RWPE2 (cell line): ENCODE data around the gene PRSS12.

Source experiments
- ATAC-seq: fragments of 200-7000 bp; cut with Tn5 transposase; 3 replicates; pipeline ENCODE4 v1.9.1; 2021; ENCODE audit warnings: low read depth
- DNase-seq: peaks from one replicate; pipeline ENCODE4 v3.0.0-alpha.2; 2020; ENCODE audit warnings: low spot score
- H3K27ac ChIP-seq: fragments of 450-650 bp; 2 replicates; pipeline ENCODE4 v1.5.1; 2017; ENCODE audit warnings: mild to moderate bottlenecking; ENCODE audit not compliant: poor library complexity, severe bottlenecking
- H3K27me3 ChIP-seq: fragments of 250-450 bp; sonication (Bioruptor Pico); 2 replicates; pipeline ENCODE4 v1.5.1; 2021; ENCODE audit warnings: mild to moderate bottlenecking, moderate library complexity; ENCODE audit not compliant: insufficient read depth, poor library complexity, severe bottlenecking
- H3K36me3 ChIP-seq: fragments of 250-450 bp; sonication (Bioruptor Pico); 2 replicates; pipeline ENCODE4 v1.5.1; 2020; ENCODE audit warnings: low read depth, mild to moderate bottlenecking, moderate library complexity
- H3K4me1 ChIP-seq: fragments of 250-450 bp; sonication (Bioruptor Pico); 2 replicates; pipeline ENCODE4 v1.5.1; 2021; ENCODE audit warnings: mild to moderate bottlenecking, moderate library complexity; ENCODE audit not compliant: insufficient read depth, poor library complexity, severe bottlenecking
- H3K4me3 ChIP-seq: fragments of 250-450 bp; sonication (Bioruptor Pico); 2 replicates; pipeline ENCODE4 v1.5.1; 2021; ENCODE audit warnings: mild to moderate bottlenecking, moderate library complexity; ENCODE audit not compliant: severe bottlenecking
- H3K9me3 ChIP-seq: fragments of 250-450 bp; sonication (Bioruptor Pico); 2 replicates; pipeline ENCODE4 v1.5.1; 2021; ENCODE audit warnings: mild to moderate bottlenecking, moderate library complexity; ENCODE audit not compliant: severe bottlenecking
- CTCF ChIP-seq: fragments of 450-650 bp; IDR thresholded peaks from one replicate; pipeline ENCODE4 v1.5.1; 2017; ENCODE audit warnings: mild to moderate bottlenecking, moderate library complexity; ENCODE audit not compliant: poor library complexity, severe bottlenecking

PRSS12 gene

GRCh38 chr4:118367872-118368271 lies 15.1 kb upstream of the PRSS12 start:
- Histone ChIP-seq H3K4me1 (no peaks in the 10 kb centered on the region), H3K36me3 (no peaks in the 10 kb centered on the region), H3K27me3 (no peaks in the 10 kb centered on the region), H3K4me3 (no peak overlapping the region), H3K9me3 (no peaks in the 10 kb centered on the region), H3K27ac (no peak overlapping the region)
- ATAC-seq (no peak), DNase-seq (no peak)
- TF ChIP-seq CTCF, result no peak

GRCh38 chr4:118367361-118367760 lies 14.6 kb upstream of the PRSS12 start:
- TF ChIP-seq CTCF, result no peak
- no peaks in the 10 kb centered on the region for H3K36me3 ChIP-seq

GRCh38 chr4:118363166-118363565 lies 10.4 kb upstream of the PRSS12 start:
- DNase-seq (no peak), ATAC-seq (no peak)
- H3K27ac ChIP-seq, result no peak overlapping the region
- H3K36me3 ChIP-seq, result no peaks in the 10 kb centered on the region
- no peaks in the 10 kb centered on the region for H3K9me3 ChIP-seq
- no peak overlapping the region for H3K4me3 ChIP-seq
- TF ChIP-seq CTCF, result no peak
- H3K27me3 ChIP-seq, result no peaks in the 10 kb centered on the region
- no peaks in the 10 kb centered on the region for H3K4me1 ChIP-seq

More at GRCh38 chr4:118367361-118367760, 14.6 kb upstream of the PRSS12 start:
- no peaks in the 10 kb centered on the region for H3K9me3 ChIP-seq
- no peak overlapping the region for H3K4me3 ChIP-seq
- H3K27me3 ChIP-seq, result no peaks in the 10 kb centered on the region
- no peak overlapping the region for H3K27ac ChIP-seq
- no peak for DNase-seq
- no peak for ATAC-seq
- H3K4me1 ChIP-seq, result no peaks in the 10 kb centered on the region

- Histone ChIP-seq H3K27me3 (no peaks in the 10 kb centered on the region), H3K9me3 (no peaks in the 10 kb centered on the region), H3K27ac (no peak overlapping the region), H3K4me3 (no peak overlapping the region), H3K4me1 (no peaks in the 10 kb centered on the region), H3K36me3 (no peaks in the 10 kb centered on the region)
- no peak for ATAC-seq
- no peak for DNase-seq
- TF ChIP-seq CTCF, result no peak
Observed at GRCh38 chr4:118361192-118361591, 8.4 kb upstream of the PRSS12 start.

- TF ChIP-seq CTCF, result no peak
- ATAC-seq, result no peak
- Histone ChIP-seq H3K4me3 (no peak overlapping the region), H3K27me3 (no peaks in the 10 kb centered on the region), H3K4me1 (no peaks in the 10 kb centered on the region), H3K9me3 (no peaks in the 10 kb centered on the region), H3K36me3 (no peaks in the 10 kb centered on the region), H3K27ac (no peak overlapping the region)
- no peak for DNase-seq
Observed at GRCh38 chr4:118360106-118360505, 7.3 kb upstream of the PRSS12 start.
